ENCODE data around the gene WNK4. TPM values are rescaled to one million over a fixed set of nuclear protein-coding genes. Genes with fewer than 3 reads are reported as not detected.

WNK4 gene
- total and polyA plus RNA-seq, 9 of the 15 experiments (the other 6 are each of a cell fraction or from before 2014, with no cell fraction given), result 0.32 to 25.8 (median 4.5) TPM

- Histone ChIP-seq H3K9ac (ENCODE audit: insufficient read depth in 1 of 2, low read depth in 2 of 2, low read length in 2 of 2) (peak overlapping the region in 1 of 2 experiments; percentile 98; a peak in 2 of 4 replicates), H3K79me2 (ENCODE audit: control insufficient read depth, insufficient read depth, low read length) (peaks cover 33% of the 10 kb centered on the region), H3K9me3 (replicated peaks; ENCODE audit: control insufficient read depth, insufficient read depth, low read depth, low read length) (no peaks in the 10 kb centered on the region), H3K36me3 (ENCODE audit: control insufficient read depth, insufficient read depth, low read length) (peaks cover 73% of the 10 kb centered on the region), H3K27ac (ENCODE audit: extremely low read depth, low read depth, low read length) (no peak overlapping the region), H2AFZ (ENCODE audit: low read depth, low read length) (no peak overlapping the region), H3K4me1 (replicated peaks in 1 of 2; ENCODE audit: control insufficient read depth in 2 of 2, insufficient read depth in 2 of 2, low read length in 2 of 2) (peaks cover 28 to 79% of the 10 kb centered on the region in 2 experiments; a peak in 4 of 5 replicates), H3K4me3 (no peak overlapping the region), H3K4me2 (ENCODE audit: insufficient read depth, low read length) (no peak overlapping the region), H4K20me1 (replicated peaks; ENCODE audit: control insufficient read depth, insufficient read depth, low read length) (no peaks in the 10 kb centered on the region), H3K9me1 (ENCODE audit: control insufficient read depth, insufficient read depth, low read length) (no peaks in the 10 kb centered on the region), H3K27me3 (ENCODE audit: control insufficient read depth in 2 of 2, insufficient read depth in 2 of 2, low read length in 2 of 2) (no peaks in the 10 kb centered on the region)
- ChIA-PET CTCF (ENCODE audit: low intra/inter-chr PET ratio) (no interaction called here), POLR2A (interaction anchor here (0.7 to 5.2 kb wide), 3 partner anchors 10 to 36 kb away, joined by 3 to 47 read pairs (median 4); partner anchors contain the start of genes CNTD1, COA3 and VPS25)
- no TSS peak for BruUV-seq (replicated peaks)
- 88% methylated on average over 9 of the region's 9 CpGs for WGBS (ENCODE audit: insufficient coverage, low coverage, missing lambda C conversion rate)
- TF ChIP-seq ETS1 (conservative IDR thresholded peaks at IDR 0.05; ENCODE audit: control insufficient read depth, low read depth, low read length) (0 out of 2 replicates have a peak, but pooled peaks have one; percentile 4), BCOR (IDR thresholded peaks at IDR 0.05) (no peak)
- no peak for ATAC-seq
- intact Hi-C loops (cut with micrococcal nuclease) (no loop called here), in situ Hi-C loops (cut with MboI) (no loop called here)
- no peak for DNase-seq (ENCODE audit: extremely low read depth in 1 of 4, low spot score in 3 of 4)
- FAIRE-seq, result no peak
Observed at GRCh38 chr17:42783062-42783790, 2.8 kb downstream of the WNK4 start.

- Histone ChIP-seq H3K36me3 (ENCODE audit: control insufficient read depth, insufficient read depth, low read length) (peaks cover 73% of the 10 kb centered on the region), H3K4me2 (ENCODE audit: insufficient read depth, low read length) (no peak overlapping the region), H3K4me3 (no peak overlapping the region), H3K27me3 (ENCODE audit: control insufficient read depth in 2 of 2, insufficient read depth in 2 of 2, low read length in 2 of 2) (no peaks in the 10 kb centered on the region), H3K79me2 (ENCODE audit: control insufficient read depth, insufficient read depth, low read length) (peaks cover 33% of the 10 kb centered on the region), H3K27ac (ENCODE audit: extremely low read depth, low read depth, low read length) (no peak overlapping the region), H3K9ac (ENCODE audit: insufficient read depth in 1 of 2, low read depth in 2 of 2, low read length in 2 of 2) (no peak overlapping the region), H3K4me1 (replicated peaks in 1 of 2; ENCODE audit: control insufficient read depth in 2 of 2, insufficient read depth in 2 of 2, low read length in 2 of 2) (peaks cover 23 to 74% of the 10 kb centered on the region in 2 experiments; a peak in 4 of 5 replicates), H4K20me1 (replicated peaks; ENCODE audit: control insufficient read depth, insufficient read depth, low read length) (no peaks in the 10 kb centered on the region), H2AFZ (ENCODE audit: low read depth, low read length) (no peak overlapping the region), H3K9me3 (replicated peaks; ENCODE audit: control insufficient read depth, insufficient read depth, low read depth, low read length) (no peaks in the 10 kb centered on the region), H3K9me1 (ENCODE audit: control insufficient read depth, insufficient read depth, low read length) (no peaks in the 10 kb centered on the region)
- ATAC-seq (no peak), FAIRE-seq (no peak), DNase-seq (ENCODE audit: extremely low read depth in 1 of 4, low spot score in 3 of 4) (no peak)
- 98% methylated on average over 15 of the region's 22 CpGs for WGBS (ENCODE audit: insufficient coverage, low coverage, missing lambda C conversion rate)
- in situ Hi-C loops (cut with MboI) (no loop called here), intact Hi-C loops (cut with micrococcal nuclease) (no loop called here)
- ChIA-PET POLR2A (interaction anchor here (1.5 to 5.2 kb wide), 2 partner anchors 10 to 12 kb away, joined by 4 to 47 read pairs; partner anchors contain the start of genes CNTD1, COA3 and VPS25), CTCF (ENCODE audit: low intra/inter-chr PET ratio) (no interaction called here)
- BruUV-seq (replicated peaks), result no TSS peak
- TF ChIP-seq SAFB2 (IDR thresholded peaks at IDR 0.05; ENCODE audit: borderline replicate concordance, low read depth, low read length, severe bottlenecking) (no peak), STAT5B (CRISPR knock-in tag; IDR thresholded peaks at IDR 0.05) (no peak), RFX7 (CRISPR knock-in tag; IDR thresholded peaks at IDR 0.05) (no peak), KLF16 (IDR thresholded peaks at IDR 0.05) (no peak), ZNF184 (CRISPR knock-in tag; IDR thresholded peaks at IDR 0.05) (no peak), NCOA1 (IDR thresholded peaks at IDR 0.05; ENCODE audit: low read depth) (no peak), TCFL5 (CRISPR knock-in tag; conservative IDR thresholded peaks at IDR 0.05) (no peak), STAT5A (IDR thresholded peaks at IDR 0.05; ENCODE audit: borderline replicate concordance, low read length) (no peak), ZNF24 (IDR thresholded peaks at IDR 0.05) (no peak), ZNF511 (CRISPR knock-in tag; IDR thresholded peaks at IDR 0.05) (no peak), ZNF695 (CRISPR knock-in tag; IDR thresholded peaks at IDR 0.05) (no peak), NR4A1 (CRISPR knock-in tag; IDR thresholded peaks at IDR 0.05) (no peak), NR4A1 (tag; IDR thresholded peaks at IDR 0.05) (no peak), RFX5 (IDR thresholded peaks at IDR 0.05; ENCODE audit: low read depth, low read length) (no peak), ESRRA (IDR thresholded peaks at IDR 0.05; ENCODE audit: borderline replicate concordance, low read depth) (no peak)
Observed at GRCh38 chr17:42783791-42784138, 3.4 kb downstream of the WNK4 start.

Data from K562 (cell line).